Activated T-cell treated with anti-CD3 and anti-CD28 coated beads, Interleukin-2, amount 50 U/mL, for 4 hours (primary cell): ENCODE results near the gene MTERF4. TPM values are rescaled to one million over a fixed set of nuclear protein-coding genes. Genes with fewer than 3 reads are reported as not detected.

Experiments used
- ATAC-seq, 2 donors: fragments of 200-7000 bp; cut with Tn5 transposase; one replicate each; pipeline ENCODE4 v1.10.0; 2021
- DNase-seq: peaks from one replicate; pipeline ENCODE4 v3.0.0-alpha.2; 2020
- H3K27me3 Mint-ChIP-seq: one replicate; pipeline ENCODE4 v1.8.0; 2021; ENCODE audit warnings: low read depth, mixed read lengths
- H3K36me3 Mint-ChIP-seq: one replicate; pipeline ENCODE4 v1.8.0; 2022; ENCODE audit warnings: mixed read lengths; ENCODE audit not compliant: insufficient read depth
- H3K4me1 Mint-ChIP-seq: one replicate; pipeline ENCODE4 v1.8.0; 2021; ENCODE audit warnings: low read depth, mixed read lengths
- H3K4me3 Mint-ChIP-seq: one replicate; pipeline ENCODE4 v1.8.0; 2021; ENCODE audit warnings: mild to moderate bottlenecking, moderate library complexity, mixed read lengths
- H3K9me3 Mint-ChIP-seq: one replicate; pipeline ENCODE4 v1.8.0; 2021; ENCODE audit warnings: mixed read lengths
- total RNA-seq, 3 donors: library from RNA; stranded (reverse); gene quantifications; one replicate each; pipeline ENCODE4 v1.2.1, GENCODE V29; 2021

The MTERF4 gene
- total RNA-seq, 3 donors from 2014 or later: 40.5 to 42.3 (median 41.8) TPM

DNA sequence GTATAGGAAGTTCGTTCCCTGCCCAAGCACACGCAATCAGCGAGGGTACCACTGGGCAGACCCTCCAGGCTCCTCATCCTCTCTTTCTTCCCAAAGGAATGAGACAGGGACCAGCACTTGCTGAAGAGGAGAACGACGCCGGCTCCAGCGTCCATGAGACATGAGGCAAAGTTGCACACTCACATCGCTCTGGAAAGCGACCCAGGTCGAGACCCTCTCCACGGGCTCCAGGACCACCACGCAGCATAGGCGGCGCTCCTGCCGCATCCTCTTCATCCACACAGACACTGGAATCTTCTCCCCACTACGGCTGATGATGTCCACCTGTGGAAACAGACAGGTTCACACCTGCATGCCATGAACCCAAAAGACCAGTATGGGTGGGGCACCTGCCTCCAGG is 36.4 kb upstream of the MTERF4 start:
- Mint-ChIP-seq H3K36me3 (peaks cover 19% of the 10 kb centered on the region), H3K4me1 (no peaks in the 10 kb centered on the region), H3K9me3 (no peaks in the 10 kb centered on the region), H3K4me3 (no peak overlapping the region), H3K27me3 (no peaks in the 10 kb centered on the region)
- no peak for ATAC-seq
- DNase-seq: no peak

DNA sequence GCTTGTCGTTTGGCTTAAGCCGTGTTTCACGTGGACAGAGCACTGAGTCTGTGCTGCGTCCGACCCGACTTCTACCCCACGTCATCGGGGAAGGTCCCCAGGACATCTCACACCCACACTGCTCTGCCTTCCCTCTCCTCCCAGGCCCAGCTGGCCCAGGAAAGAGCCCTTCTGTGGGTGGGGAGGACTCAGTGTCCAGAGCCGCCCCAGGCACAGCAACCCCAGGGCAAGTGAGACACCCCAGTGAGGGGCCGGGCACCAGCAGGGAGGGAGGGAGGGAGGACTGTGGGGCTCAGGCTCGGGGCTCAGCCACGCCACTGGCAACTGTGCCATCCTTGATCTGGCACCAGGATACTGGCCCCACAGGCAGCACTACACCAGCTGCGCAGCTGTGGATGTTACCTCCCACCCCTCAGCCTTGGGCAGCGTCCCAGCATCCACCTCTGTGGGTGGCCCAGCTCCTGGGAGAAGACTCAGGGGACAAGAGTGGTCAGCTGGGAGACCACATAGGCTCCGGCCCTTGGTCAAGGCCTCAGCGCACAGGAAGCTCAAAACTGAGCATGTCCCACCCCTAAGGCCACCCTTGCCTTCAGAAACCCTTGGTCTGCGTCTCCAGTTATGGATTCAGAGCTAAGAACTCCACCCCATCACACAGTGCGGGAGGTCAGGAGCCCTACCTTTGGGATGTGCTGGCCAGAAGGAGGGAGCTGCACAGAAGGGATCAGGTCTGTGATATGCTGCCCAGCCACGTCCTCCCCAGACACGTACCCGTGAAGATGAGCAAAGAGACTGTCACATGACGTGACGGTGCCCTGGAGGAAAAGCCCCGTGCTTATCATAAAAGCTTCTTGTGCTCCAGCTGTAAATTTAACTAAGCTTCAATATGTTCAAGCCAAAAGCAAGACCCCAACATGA is 35.4 kb upstream of the MTERF4 start:
- H3K27me3 Mint-ChIP-seq: no peaks in the 10 kb centered on the region
- ATAC-seq (no peak), DNase-seq (no peak)
- H3K4me3 Mint-ChIP-seq: no peak overlapping the region
- H3K9me3 Mint-ChIP-seq: no peaks in the 10 kb centered on the region
- H3K36me3 Mint-ChIP-seq: peaks cover 24% of the 10 kb centered on the region
- H3K4me1 Mint-ChIP-seq: no peaks in the 10 kb centered on the region

DNA sequence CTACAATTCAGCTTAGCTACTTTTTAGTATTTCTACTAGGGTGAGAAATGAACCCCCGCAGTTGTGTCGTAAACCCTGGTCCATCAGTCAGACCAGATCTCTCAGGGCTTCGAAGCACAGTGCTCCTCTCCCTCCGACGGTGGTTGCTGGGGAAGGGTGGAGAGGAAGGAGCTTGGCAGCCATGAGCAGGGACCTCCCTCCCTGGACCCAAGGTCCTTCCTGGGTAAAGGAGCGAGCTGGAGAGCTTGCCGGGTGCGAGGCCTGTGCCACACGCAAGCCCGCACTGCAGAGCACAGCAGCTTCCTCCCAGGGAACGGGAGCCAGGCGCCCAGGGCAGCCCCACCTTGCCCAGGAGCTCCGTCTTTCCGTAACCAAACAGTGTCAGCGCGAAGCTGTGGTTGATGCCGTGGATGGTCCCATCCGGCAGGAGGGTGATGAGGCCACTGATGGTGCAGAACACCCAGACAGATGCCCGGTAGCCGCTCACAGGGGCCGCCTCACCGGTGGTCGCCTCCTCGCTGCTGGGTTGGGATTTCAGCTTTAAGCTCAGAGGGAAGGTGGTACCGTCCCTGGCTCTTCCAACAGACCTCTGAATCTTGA is 34.7 kb upstream of the MTERF4 start:
- no peak overlapping the region for H3K4me3 Mint-ChIP-seq
- ATAC-seq (no peak), DNase-seq (no peak)
- H3K9me3 Mint-ChIP-seq: no peaks in the 10 kb centered on the region
- no peaks in the 10 kb centered on the region for H3K4me1 Mint-ChIP-seq
- H3K27me3 Mint-ChIP-seq: no peaks in the 10 kb centered on the region
- peaks cover 18% of the 10 kb centered on the region for H3K36me3 Mint-ChIP-seq

DNA sequence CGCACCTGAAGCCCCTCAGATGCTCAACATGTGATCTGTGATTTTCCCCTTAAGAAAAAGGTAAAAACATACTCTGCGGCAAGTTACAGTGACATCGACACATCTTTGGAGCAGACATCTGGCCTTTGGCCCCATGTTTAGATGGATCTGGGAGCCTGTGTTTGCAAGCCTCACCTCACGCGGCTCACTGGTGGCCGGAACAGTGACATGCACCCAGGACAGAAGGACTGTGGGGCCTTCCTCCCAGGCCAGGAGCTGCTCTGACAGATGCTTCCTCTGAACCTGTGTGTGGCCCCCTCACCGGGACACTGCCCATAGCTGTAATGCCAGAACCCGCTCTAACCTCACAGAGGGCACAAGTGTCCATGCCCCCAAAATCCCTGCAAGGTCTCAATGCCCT is 34.1 kb upstream of the MTERF4 start:
- ATAC-seq: no peak
- H3K27me3 Mint-ChIP-seq: no peaks in the 10 kb centered on the region
- no peaks in the 10 kb centered on the region for H3K4me1 Mint-ChIP-seq
- peaks cover 14% of the 10 kb centered on the region for H3K36me3 Mint-ChIP-seq
- DNase-seq: no peak
- no peaks in the 10 kb centered on the region for H3K9me3 Mint-ChIP-seq
- no peak overlapping the region for H3K4me3 Mint-ChIP-seq

DNA sequence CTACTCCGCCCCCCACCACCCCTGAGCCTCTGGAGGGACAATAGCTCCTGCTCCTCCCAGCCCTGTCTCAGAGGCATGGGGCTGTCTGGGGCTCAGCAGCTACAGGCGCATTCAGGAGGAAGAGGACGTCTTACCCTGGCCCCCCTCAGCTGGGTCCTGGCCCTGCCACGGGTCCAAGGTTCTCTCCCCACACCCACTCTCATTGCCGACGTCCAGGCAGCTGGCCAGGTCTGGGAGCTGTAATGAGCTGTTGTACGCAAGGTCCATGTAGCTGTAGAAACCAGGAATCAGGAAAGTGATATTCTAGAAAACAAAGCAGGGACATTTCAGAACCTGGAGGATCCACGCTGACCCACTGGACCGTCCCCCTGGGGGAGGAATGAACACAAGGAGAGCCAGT is 33.6 kb upstream of the MTERF4 start:
- Mint-ChIP-seq H3K27me3 (no peaks in the 10 kb centered on the region), H3K36me3 (peaks cover 16% of the 10 kb centered on the region), H3K4me3 (no peak overlapping the region), H3K4me1 (no peaks in the 10 kb centered on the region), H3K9me3 (no peaks in the 10 kb centered on the region)
- ATAC-seq (no peak), DNase-seq (no peak)

DNA sequence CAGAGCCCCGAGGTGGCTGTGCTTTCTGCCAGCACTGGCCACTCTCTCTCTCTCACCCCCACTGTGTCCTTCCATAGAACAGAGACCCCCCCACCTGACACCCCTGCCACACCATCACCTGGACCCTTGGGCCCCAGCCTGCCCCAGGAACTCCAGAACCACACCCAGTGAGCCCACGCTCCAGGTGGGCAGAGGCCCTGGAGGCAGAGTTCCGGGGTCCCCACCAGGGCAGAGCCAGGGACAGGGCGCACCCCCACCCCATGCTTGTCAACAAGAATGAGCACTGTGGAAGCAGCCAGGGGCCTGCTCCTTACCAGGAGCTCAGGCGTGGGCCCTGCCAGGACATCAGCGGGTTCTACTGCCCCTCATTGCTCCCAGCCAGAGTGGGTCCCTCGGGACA is 32.6 kb upstream of the MTERF4 start:
- H3K4me3 Mint-ChIP-seq: no peak overlapping the region
- no peaks in the 10 kb centered on the region for H3K4me1 Mint-ChIP-seq
- DNase-seq (no peak), ATAC-seq (no peak)
- H3K27me3 Mint-ChIP-seq: no peaks in the 10 kb centered on the region
- H3K36me3 Mint-ChIP-seq: peaks cover 15% of the 10 kb centered on the region
- H3K9me3 Mint-ChIP-seq: no peaks in the 10 kb centered on the region

DNA sequence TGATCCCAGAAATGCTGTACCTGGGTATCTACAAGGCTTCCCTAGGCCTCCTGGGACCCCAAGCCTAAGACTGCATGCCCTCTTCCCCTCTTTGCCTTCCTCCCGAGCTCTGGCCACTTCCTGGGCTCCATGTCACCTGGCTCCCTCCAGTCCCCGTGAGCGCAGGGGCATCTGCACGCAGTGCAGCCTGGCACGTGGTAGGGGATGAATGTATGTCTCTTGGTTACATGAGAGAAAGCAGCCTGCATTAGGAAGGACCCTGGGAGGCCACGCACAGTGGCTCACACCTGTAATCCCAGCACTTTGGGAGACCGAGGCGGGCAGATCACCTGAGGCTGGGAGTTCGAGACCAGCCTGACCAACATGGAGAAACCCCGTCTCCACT is 31.3 kb upstream of the MTERF4 start:
- Mint-ChIP-seq H3K36me3 (peaks cover 15% of the 10 kb centered on the region), H3K4me3 (no peak overlapping the region), H3K4me1 (peaks cover 6% of the 10 kb centered on the region), H3K9me3 (no peaks in the 10 kb centered on the region), H3K27me3 (no peaks in the 10 kb centered on the region)
- ATAC-seq (no peak), DNase-seq (no peak)

DNA sequence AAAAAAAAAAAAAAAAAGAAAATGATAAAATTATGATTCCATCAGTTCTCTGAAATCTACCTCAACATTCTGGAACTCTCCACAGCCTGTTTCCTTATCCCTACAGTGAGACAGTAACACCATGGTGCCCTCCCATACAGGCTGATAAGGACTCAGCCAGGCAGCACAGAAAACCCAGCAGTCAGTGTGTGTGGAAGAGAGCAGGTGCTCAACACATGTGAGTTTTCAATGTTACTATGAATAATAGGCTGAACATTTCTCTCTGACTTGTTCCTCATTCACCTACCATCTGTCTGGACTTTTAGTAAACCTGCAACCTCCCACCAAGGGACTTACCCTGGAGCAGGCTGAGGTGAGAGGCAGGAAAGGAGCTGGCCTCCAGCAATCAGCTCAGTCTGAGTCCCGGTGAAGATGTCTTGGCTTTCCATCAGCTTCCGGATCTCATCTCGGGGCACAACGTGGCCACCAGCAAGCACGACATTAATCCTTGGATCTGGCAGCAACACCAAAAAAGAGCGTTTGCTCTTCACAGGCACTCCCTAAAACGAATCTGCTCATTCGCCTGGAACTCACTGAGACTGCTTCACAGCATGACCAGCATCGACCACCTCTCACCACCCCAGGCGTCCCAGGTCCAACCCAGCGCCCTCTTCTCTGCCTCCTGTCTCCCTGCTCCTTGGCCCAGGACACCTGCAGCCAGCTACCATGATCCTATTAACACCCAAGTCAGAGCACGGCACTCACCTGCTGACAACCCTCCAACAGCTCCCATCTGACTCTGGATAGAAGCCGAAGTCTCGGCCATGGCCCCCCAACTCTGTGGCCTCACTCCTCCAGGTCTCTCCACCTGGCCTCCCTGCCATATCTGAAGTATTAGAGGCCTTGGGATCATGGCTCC is 30.7 kb upstream of the MTERF4 start:
- H3K27me3 Mint-ChIP-seq: no peaks in the 10 kb centered on the region
- peaks cover 12% of the 10 kb centered on the region for H3K36me3 Mint-ChIP-seq
- H3K9me3 Mint-ChIP-seq: no peaks in the 10 kb centered on the region
- DNase-seq (no peak), ATAC-seq (no peak)
- no peak overlapping the region for H3K4me3 Mint-ChIP-seq
- H3K4me1 Mint-ChIP-seq: peaks cover 13% of the 10 kb centered on the region

DNA sequence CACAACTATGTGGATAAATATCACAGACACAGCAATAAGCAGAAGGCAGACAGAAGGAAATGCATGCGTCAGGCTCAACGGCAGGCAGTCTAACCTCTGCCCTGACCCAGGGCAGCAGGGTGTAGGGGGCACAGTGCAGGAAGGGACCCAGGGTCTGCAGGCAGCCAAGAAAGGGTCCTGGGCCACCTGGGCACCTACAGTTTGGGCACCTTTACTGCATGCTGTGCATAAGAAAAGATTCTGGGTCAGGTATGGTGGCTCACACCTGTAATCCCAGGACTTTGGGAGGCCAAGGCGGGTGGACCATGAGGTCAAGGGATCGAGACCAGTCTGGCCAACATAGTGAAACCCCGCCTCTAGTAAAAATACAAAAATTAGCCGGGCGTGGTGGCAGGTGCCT is 29.4 kb upstream of the MTERF4 start:
- Mint-ChIP-seq H3K27me3 (no peaks in the 10 kb centered on the region), H3K4me3 (no peak overlapping the region), H3K36me3 (peaks cover 11% of the 10 kb centered on the region), H3K9me3 (no peaks in the 10 kb centered on the region), H3K4me1 (peaks cover 21% of the 10 kb centered on the region)
- ATAC-seq (no peak), DNase-seq (no peak)

DNA sequence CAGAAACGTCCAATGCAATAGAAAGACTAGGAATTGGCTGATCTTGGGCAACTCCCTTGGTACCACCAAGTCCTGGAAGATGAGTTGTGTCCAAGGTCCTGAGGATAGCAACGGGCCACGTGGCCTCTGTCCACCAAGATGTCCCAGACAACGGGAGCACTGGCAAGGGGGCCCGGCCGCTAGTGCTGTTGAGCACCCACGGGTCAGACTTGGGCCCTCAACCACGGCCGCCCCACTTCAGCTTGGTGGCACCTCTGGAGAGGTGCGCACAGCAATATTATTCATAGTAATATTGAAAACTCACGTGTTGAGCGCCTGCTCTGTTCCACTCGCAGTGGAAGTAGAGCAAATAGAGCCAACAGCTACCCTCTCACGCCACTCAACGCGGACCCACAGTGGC is 28.2 kb upstream of the MTERF4 start:
- Mint-ChIP-seq H3K36me3 (peaks cover 11% of the 10 kb centered on the region), H3K27me3 (no peaks in the 10 kb centered on the region), H3K9me3 (no peaks in the 10 kb centered on the region), H3K4me3 (no peak overlapping the region), H3K4me1 (peaks cover 23% of the 10 kb centered on the region)
- ATAC-seq (no peak), DNase-seq (no peak)

DNA sequence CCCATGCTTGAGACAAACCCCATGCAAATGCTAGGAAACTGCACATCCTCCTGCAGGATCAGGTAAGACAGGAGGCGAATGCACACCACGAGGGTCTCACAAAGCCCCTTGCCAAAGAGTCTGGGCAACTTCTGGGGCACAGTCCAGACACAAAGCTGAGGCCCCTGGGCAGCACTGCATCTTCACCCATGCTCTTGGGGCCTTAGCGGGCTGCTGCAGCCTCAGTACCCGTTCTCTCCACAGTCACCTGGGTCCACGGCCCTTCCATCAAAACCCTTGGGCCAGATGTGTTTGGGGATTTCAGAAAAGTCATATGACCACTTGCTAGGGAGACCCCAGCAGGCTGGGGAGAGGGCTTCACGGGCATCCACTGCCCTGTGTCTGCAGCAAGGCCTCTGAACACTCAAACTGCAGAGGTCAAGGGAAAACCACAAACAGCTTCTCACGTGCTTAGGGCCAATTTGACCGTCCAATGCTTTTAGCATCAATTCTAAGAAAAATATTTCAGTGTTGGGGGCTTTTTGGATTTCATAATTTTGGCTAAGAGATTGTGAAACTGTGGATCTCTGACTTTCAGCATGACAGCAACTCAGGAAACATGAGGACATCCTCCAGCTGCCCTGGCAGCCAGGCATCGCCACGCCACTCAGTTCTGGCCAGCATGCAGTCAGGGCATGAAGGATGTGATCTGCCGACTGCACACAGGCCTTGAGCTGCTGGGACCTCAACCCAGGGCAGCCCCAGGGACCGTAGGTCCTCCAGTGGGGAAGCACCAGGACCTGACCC is 27.2 kb upstream of the MTERF4 start:
- no peaks in the 10 kb centered on the region for H3K27me3 Mint-ChIP-seq
- H3K4me3 Mint-ChIP-seq: no peak overlapping the region
- peaks cover 23% of the 10 kb centered on the region for H3K4me1 Mint-ChIP-seq
- no peaks in the 10 kb centered on the region for H3K9me3 Mint-ChIP-seq
- peaks cover 11% of the 10 kb centered on the region for H3K36me3 Mint-ChIP-seq
- no peak for DNase-seq
- ATAC-seq: no peak

DNA sequence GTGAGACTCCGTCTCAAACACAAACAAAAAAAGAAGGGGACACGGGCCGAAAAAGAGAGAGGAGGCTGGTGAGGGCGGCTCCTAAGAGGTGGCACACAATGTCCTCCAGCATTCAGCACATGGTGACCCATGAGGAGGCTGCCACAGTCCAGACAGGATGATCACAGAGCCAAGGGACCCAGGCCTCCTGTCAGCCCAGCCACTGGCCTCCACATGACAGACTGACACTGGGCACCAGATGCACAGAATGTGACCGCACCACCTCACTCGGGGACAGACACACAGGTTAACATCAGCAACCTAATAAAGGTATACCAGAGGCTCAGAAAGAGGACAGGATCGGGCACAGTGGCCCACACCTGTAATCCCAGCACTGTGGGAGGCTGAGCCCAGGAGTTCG is 26.2 kb upstream of the MTERF4 start:
- Mint-ChIP-seq H3K9me3 (no peaks in the 10 kb centered on the region), H3K4me3 (peak overlapping the region; percentile 57), H3K4me1 (peaks cover 28% of the 10 kb centered on the region), H3K27me3 (no peaks in the 10 kb centered on the region), H3K36me3 (peaks cover 10% of the 10 kb centered on the region)
- DNase-seq (no peak), ATAC-seq (no peak)

DNA sequence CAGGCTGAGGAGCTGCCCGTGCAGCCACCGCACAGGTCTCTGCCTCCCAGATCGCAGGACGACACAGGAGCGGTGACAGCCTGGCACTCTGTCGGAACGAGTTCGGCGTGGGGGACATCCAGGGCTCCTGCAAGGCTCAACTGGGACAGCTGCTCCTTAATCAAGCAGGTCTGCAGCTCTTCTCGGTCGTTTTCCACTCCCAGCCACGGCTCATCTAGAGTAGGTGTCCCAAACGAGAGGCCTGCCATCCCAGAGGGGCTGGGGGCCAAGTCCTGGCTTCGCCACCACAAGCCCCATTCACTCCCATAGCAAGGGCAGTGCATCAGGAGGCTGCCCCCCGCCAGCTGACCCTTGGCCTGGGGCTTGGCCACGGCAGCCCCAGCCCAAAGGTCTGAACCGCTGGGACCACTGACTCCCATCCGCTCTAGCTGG is 24.7 kb upstream of the MTERF4 start:
- no peaks in the 10 kb centered on the region for H3K27me3 Mint-ChIP-seq
- peaks cover 9% of the 10 kb centered on the region for H3K36me3 Mint-ChIP-seq
- ATAC-seq (no peak), DNase-seq (no peak)
- peaks cover 28% of the 10 kb centered on the region for H3K4me1 Mint-ChIP-seq
- no peak overlapping the region for H3K4me3 Mint-ChIP-seq
- no peaks in the 10 kb centered on the region for H3K9me3 Mint-ChIP-seq

DNA sequence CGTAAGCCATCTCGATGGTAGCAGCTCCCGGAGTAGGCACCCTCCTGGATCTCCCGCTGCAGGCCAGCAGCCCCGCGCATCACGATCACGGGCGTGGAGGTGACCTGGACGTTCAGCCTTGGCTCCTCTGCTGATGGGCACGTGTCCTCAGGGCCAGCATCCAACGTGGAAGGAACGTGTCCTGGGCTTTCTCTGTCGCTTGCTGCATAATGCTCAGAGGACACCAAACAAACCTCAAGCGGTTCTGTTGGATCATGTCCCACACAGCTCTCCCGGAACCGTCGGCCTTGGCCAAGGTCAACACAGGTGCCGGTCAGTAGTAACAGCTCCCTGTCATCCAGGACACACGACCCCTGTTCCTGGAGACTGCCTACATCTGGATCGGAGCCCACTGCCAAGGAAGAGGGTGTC is 24.1 kb upstream of the MTERF4 start:
- Mint-ChIP-seq H3K4me3 (no peak overlapping the region), H3K4me1 (peaks cover 28% of the 10 kb centered on the region), H3K9me3 (no peaks in the 10 kb centered on the region), H3K36me3 (peaks cover 12% of the 10 kb centered on the region), H3K27me3 (no peaks in the 10 kb centered on the region)
- ATAC-seq: no peak
- no peak for DNase-seq
